B cell (primary cell): Measurements from ENCODE around the gene BAAT. TPM values are rescaled to one million over a fixed set of nuclear protein-coding genes. Genes with fewer than 3 reads are reported as not detected.
A peak's percentile ranks its signal among the peaks of the same experiment; 100 is the strongest.

ENCODE experiments used
- ATAC-seq: fragments of 200-7000 bp; cut with Tn5 transposase; one replicate; pipeline ENCODE4 v1.10.0; 2021; ENCODE audit warnings: low read depth, mild to moderate bottlenecking, moderate number of reproducible peaks, moderate library complexity
- CTCF ChIA-PET: fragments of 350-600 bp; sonication (Branson Sonifier 250); formaldehyde crosslinking; loops from one replicate; lab custom pipeline; 2021; ENCODE audit warnings: antibody characterized with exemption, inconsistent platforms; lab: Charles Lee
- POLR2A ChIA-PET: fragments of 350-600 bp; sonication (Branson Sonifier 250); formaldehyde crosslinking; loops from one replicate; lab custom pipeline; 2021; ENCODE audit warnings: antibody characterized with exemption; lab: Charles Lee
- DNase-seq: peaks from one replicate; pipeline ENCODE4 v3.0.0; 2013
- H2AFZ ChIP-seq: 2 replicates; pipeline ENCODE4 v1.6.1; 2012; ENCODE audit warnings: mild to moderate bottlenecking, low read depth, low read length; ENCODE audit not compliant: insufficient read depth, poor library complexity, severe bottlenecking
- H3K27ac ChIP-seq, 2 donors: 1 replicate in 1 of 2; 2 replicates in 1 of 2; pipeline ENCODE4 v1.5.1; 2012 to 2013; ENCODE audit warnings: low read length in 2 of 2, mild to moderate bottlenecking in 2 of 2, moderate library complexity in 1 of 2
- H3K27me3 ChIP-seq, 4 experiments: fragments of 200-600 bp in 1 of 4; sonication (generic) in 1 of 4; replicated peaks in 1 of 4; 1 replicate in 2 of 4; 2 replicates in 2 of 4; pipeline versions ENCODE4 v1.6.1 to v1.7.0; 2013 to 2016; ENCODE audit warnings: low read length in 3 of 4, mild to moderate bottlenecking in 2 of 4, mixed read lengths in 1 of 4, moderate library complexity in 1 of 4; ENCODE audit not compliant: insufficient read depth in 4 of 4, control insufficient read depth in 3 of 4; ENCODE audit errors: control extremely low read depth in 1 of 4
- H3K36me3 ChIP-seq, 2 experiments: replicated peaks in 1 of 2; 1 replicate in 1 of 2; 2 replicates in 1 of 2; pipeline versions ENCODE4 v1.6.1 to v1.7.1; 2013; ENCODE audit warnings: low read length in 1 of 2; ENCODE audit not compliant: insufficient read depth in 2 of 2, control insufficient read depth in 1 of 2; ENCODE audit errors: control extremely low read depth in 1 of 2, extremely low read depth in 1 of 2
- H3K4me1 ChIP-seq, 2 donors: fragments of 200-600 bp in 1 of 2; sonication (generic) in 1 of 2; 1 replicate in 1 of 2; 2 replicates in 1 of 2; pipeline versions ENCODE4 v1.5.1 to v1.6.1; 2013 to 2017; ENCODE audit warnings: low read length in 2 of 2; ENCODE audit not compliant: control insufficient read depth in 2 of 2, insufficient read depth in 2 of 2
- H3K4me2 ChIP-seq: replicated peaks from 2 replicates; pipeline ENCODE3; 2012; ENCODE audit warnings: mild to moderate bottlenecking, low read depth, low read length; ENCODE audit not compliant: poor library complexity, severe bottlenecking
- H3K4me3 ChIP-seq, 5 experiments: fragments of 200-600 bp in 1 of 5; sonication (generic) in 1 of 5; 1 replicate in 3 of 5; 2 replicates in 2 of 5; pipeline versions ENCODE4 v1.5.1 to v1.7.0; 2011 to 2016; ENCODE audit warnings: low read length in 4 of 5, mild to moderate bottlenecking in 4 of 5, low read depth in 2 of 5, control low read depth in 1 of 5, moderate library complexity in 1 of 5; ENCODE audit not compliant: insufficient read depth in 1 of 5; ENCODE audit errors: control extremely low read depth in 1 of 5, extremely low read depth in 1 of 5
- H3K79me2 ChIP-seq: fragments of 200-600 bp; sonication (generic); one replicate; pipeline ENCODE4 v1.6.0; 2016; ENCODE audit warnings: low read length; ENCODE audit not compliant: control insufficient read depth, insufficient read depth
- H3K9ac ChIP-seq: fragments of 200-600 bp; sonication (generic); 2 replicates; pipeline ENCODE4 v1.6.1; 2017; ENCODE audit warnings: mild to moderate bottlenecking, low read length, moderate library complexity
- H3K9me3 ChIP-seq, 3 donors: one replicate each; pipeline versions ENCODE4 v1.6.1 to v1.7.1; 2013; ENCODE audit warnings: low read length in 2 of 3; ENCODE audit not compliant: control insufficient read depth in 2 of 3, insufficient read depth in 1 of 3; ENCODE audit errors: control extremely low read depth in 1 of 3
- H4K20me1 ChIP-seq: 2 replicates; pipeline ENCODE4 v1.6.0; 2012; ENCODE audit warnings: mild to moderate bottlenecking, low read length; ENCODE audit not compliant: insufficient read depth, control insufficient read depth, poor library complexity, severe bottlenecking
- H3K27ac Mint-ChIP-seq: one replicate; pipeline ENCODE4 v1.8.0; 2021; ENCODE audit warnings: mixed read lengths
- H3K27me3 Mint-ChIP-seq: one replicate; pipeline ENCODE4 v1.8.0; 2021; ENCODE audit warnings: mixed read lengths
- H3K4me1 Mint-ChIP-seq: one replicate; pipeline ENCODE4 v1.8.0; 2021; ENCODE audit warnings: mixed read lengths
- H3K4me3 Mint-ChIP-seq: one replicate; pipeline ENCODE4 v1.8.0; 2021; ENCODE audit warnings: mixed read lengths
- H3K9me3 Mint-ChIP-seq: one replicate; pipeline ENCODE4 v1.8.0; 2022; ENCODE audit warnings: mixed read lengths; ENCODE audit not compliant: insufficient read depth
- CTCF ChIP-seq: fragments of 200-600 bp; IDR thresholded peaks from one replicate; pipeline ENCODE4 v1.8.0; 2022; ENCODE audit warnings: antibody characterized with exemption, mild to moderate bottlenecking
- EZH2 ChIP-seq: IDR thresholded peaks from 2 replicates; pipeline ENCODE4 v1.6.1; 2012; ENCODE audit warnings: borderline replicate concordance, low read depth, mild to moderate bottlenecking, moderate library complexity, low read length; ENCODE audit not compliant: insufficient read depth, poor library complexity, severe bottlenecking
- WGBS: methylation state at CpG from one replicate; pipeline ENCODE4 v1.1.5; 2013; ENCODE audit warnings: missing lambda C conversion rate; ENCODE audit not compliant: insufficient coverage; 5-methylcytosine and 5-hydroxymethylcytosine counted together
- intact Hi-C: fragments of 100-400 bp; cut with micrococcal nuclease; formaldehyde crosslinking; loops from one replicate; pipeline ENCODE4 v1.10.0; 2022
- polyA plus RNA-seq: library from polyadenylated mRNA; depleted of rRNA; stranded (reverse); fragments of >200 nt; gene quantifications from 2 replicates; pipeline ENCODE4 v1.2.3, GENCODE V29; 2012
- total RNA-seq, 2 donors: library from RNA; stranded (reverse); fragments of 120-200 nt in 1 of 2; gene quantifications; 1 replicate in 1 of 2; 2 replicates in 1 of 2; pipeline versions ENCODE4 v1.2.3 to v1.2.4, GENCODE V29; 2013 to 2022

Gene BAAT
- total and polyA plus RNA-seq, 2 donors (not counting 1 experiment from before 2014, with no cell fraction given) = 0.07 TPM; not detected in 1

GRCh38 chr9:101399643-101399970 is 14.8 kb upstream of the BAAT start:
- Mint-ChIP-seq H3K27me3 (no peaks in the 10 kb centered on the region), H3K4me1 (peaks cover 68% of the 10 kb centered on the region), H3K4me3 (peak overlapping the region; percentile 100), H3K9me3 (peaks cover 5% of the 10 kb centered on the region), H3K27ac (peak overlapping the region; percentile 99)
- no peaks in the 10 kb centered on the region for H4K20me1 ChIP-seq
- no peaks in the 10 kb centered on the region for H3K27me3 ChIP-seq
- intact Hi-C loops = loop anchor here (5.0 kb wide), 2 partner anchors 48 to 1302 kb away; partner anchors contain the start of genes ERP44 and INVS
- peak overlapping the region; percentile 89 for H3K4me2 ChIP-seq
- TF ChIP-seq CTCF (no peak), EZH2 (no peak)
- POLR2A ChIA-PET = no interaction called here
- H3K9me3 ChIP-seq = peaks cover 0 to 2% (median 0%) of the 10 kb centered on the region in 3 donors
- CTCF ChIA-PET = interaction anchor here (0.9 kb wide), 1 partner anchor 130 kb away, joined by 4 read pairs; no protein-coding TSS in a partner anchor
- peaks cover 9 to 43% of the 10 kb centered on the region in 2 experiments for H3K36me3 ChIP-seq
- DNase-seq (no peak), ATAC-seq (no peak)
- H3K4me3 ChIP-seq = peak overlapping the region; percentile 45 to 96 (median 72)
- peaks cover 78% of the 10 kb centered on the region for H3K79me2 ChIP-seq
- H2AFZ ChIP-seq = peak overlapping the region; percentile 96
- peak overlapping the region in 1 of 2 donors; percentile 97 for H3K27ac ChIP-seq
- WGBS = 20% methylated on average over 1 of the region's 2 CpGs
- peaks cover 20 to 21% of the 10 kb centered on the region in 2 donors for H3K4me1 ChIP-seq
- peak overlapping the region; percentile 99 for H3K9ac ChIP-seq

- ATAC-seq = no peak
- TF ChIP-seq CTCF (no peak), EZH2 (no peak)
- Histone ChIP-seq H3K27me3 (no peaks in the 10 kb centered on the region), H3K9ac (peak overlapping the region; percentile 99), H3K4me2 (peak overlapping the region; percentile 89), H3K9me3 (peaks cover 0 to 2% (median 0%) of the 10 kb centered on the region in 3 donors), H4K20me1 (no peaks in the 10 kb centered on the region), H3K4me3 (peak overlapping the region; percentile 68 to 96 (median 72)), H3K27ac (peak overlapping the region; percentile 77 to 97), H3K36me3 (peaks cover 11 to 38% of the 10 kb centered on the region in 2 experiments), H2AFZ (peak overlapping the region; percentile 96), H3K4me1 (peaks cover 20 to 21% of the 10 kb centered on the region in 2 donors), H3K79me2 (peaks cover 83% of the 10 kb centered on the region)
- DNase-seq = no peak
- 0% methylated on average over 20 of the region's 28 CpGs for WGBS
- Mint-ChIP-seq H3K4me3 (peak overlapping the region; percentile 100), H3K9me3 (peaks cover 8% of the 10 kb centered on the region), H3K27me3 (no peaks in the 10 kb centered on the region), H3K4me1 (peaks cover 73% of the 10 kb centered on the region), H3K27ac (peak overlapping the region; percentile 99)
- ChIA-PET CTCF (interaction anchor here (0.9 to 2.3 kb wide), 5 partner anchors 11 to 134 kb away, joined by 4 to 10 read pairs (median 4); partner anchors contain the start of gene RNF20), POLR2A (interaction anchor here (1.2 kb wide), 1 partner anchor 9 kb away, joined by 3 read pairs; no protein-coding TSS in a partner anchor)
- intact Hi-C loops = loop anchor here (1.0 to 5.0 kb wide), 3 partner anchors 48 to 1302 kb away; partner anchors contain the start of genes ERP44, INVS and RNF20
Observed at GRCh38 chr9:101398930-101399642, 14.3 kb upstream of the BAAT start.
